ENCODE measurements around the gene SPRED1. TPM values are rescaled to one million over a fixed set of nuclear protein-coding genes. Genes with fewer than 3 reads are reported as not detected.

Gene SPRED1
- total RNA-seq, 1 donor from 2014 or later, result 0.20 TPM

DNA sequence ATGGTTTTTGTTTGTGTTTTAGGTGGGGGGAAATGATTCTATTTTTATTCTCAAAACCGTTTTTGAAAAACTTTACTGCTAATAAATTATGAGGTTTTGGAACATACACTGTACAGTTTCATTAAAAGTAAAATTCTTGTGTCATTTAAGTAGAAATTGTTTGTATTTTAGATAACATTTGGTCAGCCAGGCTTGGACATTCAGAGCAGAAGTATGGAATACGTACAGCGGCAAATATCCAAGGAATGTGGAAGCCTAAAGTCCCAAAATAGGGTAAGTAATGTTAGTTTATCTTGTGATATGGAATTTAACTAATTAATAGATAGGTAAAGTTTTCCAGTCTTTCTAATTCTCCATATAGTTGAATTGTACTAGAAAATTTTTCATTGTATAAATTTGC lies 96.6 kb downstream of the SPRED1 start:
- intact Hi-C loops (cut with micrococcal nuclease), result no loop called here

DNA sequence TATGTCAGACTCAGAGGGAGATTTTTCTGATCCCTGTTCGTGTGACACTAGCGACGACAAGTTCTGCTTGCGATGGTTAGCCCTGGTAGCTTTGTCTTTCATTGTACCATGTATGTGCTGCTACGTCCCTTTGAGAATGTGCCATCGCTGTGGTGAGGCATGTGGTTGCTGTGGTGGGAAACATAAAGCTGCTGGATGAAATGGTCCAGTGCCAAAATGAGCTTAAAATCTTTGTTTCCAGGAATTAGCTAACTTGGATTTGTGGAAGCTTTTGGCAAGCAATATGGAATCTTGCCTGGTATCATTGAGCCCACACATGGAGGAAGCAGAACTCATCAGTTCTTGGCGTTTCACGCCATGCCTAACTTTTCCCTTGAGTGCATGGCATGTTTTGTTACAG lies 98.8 kb downstream of the SPRED1 start:
- intact Hi-C loops (cut with micrococcal nuclease), result no loop called here

DNA sequence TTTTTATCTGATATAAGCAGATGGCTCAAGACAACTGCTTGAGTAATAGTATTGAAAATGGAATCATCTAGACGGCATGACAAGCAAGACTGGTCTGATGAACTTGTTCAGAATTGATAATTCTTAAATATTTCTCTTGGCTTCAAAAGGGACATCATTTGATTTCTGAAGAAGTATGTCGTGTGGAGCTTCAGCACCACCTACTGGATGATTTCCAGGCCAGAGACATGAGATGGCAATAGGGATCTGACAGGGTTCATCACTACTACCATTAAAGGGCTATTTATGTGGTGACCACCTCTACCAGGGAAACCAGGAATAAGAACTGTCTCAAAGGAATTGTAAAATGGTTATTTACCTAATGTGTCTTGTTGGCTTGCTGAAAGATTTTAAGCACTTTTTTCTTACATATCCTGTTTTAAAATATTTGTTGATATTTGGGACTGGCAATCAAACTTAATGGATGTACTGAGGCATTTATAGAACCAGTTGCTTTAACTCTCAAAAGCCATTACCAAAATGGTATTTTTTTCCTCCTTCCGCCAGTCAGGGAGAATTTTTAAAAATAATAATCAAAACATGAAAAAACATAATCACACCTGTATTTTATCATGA lies 101.8 kb downstream of the SPRED1 start:
- intact Hi-C loops (cut with micrococcal nuclease), result loop anchor here (1.0 to 2.0 kb wide), 3 partner anchors 359 to 1470 kb away; no protein-coding TSS in a partner anchor

DNA sequence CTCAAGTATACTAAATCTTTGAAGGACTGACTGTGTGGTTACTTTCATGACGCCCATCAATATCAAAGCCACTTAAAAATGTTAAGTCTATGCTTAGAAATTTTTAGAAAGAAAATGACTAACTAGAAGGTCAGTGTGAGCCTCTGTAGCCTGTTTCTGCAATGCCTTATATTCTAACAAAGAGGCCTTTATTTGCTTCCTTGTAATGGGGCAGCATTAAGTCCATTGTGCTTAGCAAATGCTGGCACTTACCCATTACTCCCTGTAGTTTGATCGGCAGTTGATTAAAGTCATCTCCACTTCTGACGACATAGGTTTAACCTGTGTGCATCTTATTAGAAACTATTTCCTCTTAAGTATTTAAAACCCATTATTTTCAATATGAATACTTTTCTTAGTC lies 109.7 kb downstream of the SPRED1 start:
- intact Hi-C loops (cut with micrococcal nuclease), result no loop called here

DNA sequence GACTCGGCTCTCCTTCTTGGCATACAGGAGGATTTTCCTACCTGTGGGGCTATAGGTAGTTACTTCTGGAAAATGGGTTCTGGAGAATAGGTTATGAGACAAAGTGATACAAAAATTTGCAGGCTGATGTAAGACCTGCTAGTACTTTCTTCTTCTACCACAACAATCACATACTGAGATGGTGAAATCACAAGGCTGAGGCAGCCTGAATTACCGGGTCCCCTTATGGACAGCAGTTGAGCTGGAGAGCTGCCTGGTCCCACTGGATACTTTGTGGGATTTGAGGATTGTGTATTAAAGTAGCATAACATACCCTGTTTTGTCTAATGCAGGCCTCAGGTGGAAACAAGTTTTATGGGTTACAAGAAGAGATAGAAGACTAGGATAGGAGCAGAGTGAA lies 114.8 kb downstream of the SPRED1 start:
- intact Hi-C loops (cut with micrococcal nuclease), result no loop called here

DNA sequence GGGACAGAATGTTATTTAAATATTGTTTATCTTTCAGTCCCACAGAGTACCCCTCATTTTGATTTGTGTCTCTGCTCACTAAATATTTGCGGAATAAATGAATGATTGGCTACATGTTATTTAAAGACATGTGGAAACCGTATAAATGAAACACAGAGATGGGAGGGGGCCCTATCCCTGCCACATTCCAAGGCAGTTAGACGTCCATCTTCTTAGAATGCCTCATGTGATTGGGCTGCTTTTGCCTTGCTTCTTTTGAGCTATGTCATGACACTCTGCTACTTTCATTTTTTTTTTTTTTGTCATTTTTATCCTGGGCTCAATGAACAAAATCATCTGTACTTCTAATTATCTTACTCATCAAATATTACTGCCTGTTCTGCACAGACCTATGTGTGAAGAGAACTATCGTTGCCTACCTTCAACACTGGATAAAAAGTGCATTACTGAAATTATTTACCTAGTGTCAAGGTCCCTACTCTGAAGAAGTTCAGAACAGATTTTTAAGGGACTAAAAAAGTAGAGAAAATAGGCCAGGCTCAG lies 117.4 kb downstream of the SPRED1 start:
- intact Hi-C loops (cut with micrococcal nuclease), result no loop called here

DNA sequence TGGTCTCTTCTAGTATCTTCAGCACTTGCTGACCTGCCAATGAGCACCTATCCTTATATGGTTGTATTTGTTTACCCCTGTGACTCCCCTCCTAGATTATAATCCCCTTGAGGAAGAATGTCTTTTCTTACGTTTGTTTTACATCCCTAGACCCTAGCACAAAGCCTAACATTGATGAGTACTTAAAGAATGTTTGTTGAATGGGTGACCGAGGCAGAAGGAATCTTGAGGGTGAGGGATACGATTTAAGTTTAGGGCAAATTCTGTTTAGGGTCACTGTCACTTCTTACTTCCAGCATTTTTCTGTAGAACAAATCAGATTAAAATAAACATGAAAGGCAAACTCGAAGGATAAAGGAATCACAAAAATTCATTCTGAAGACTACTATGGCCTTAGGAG lies 120.4 kb downstream of the SPRED1 start:
- intact Hi-C loops (cut with micrococcal nuclease), result no loop called here

DNA sequence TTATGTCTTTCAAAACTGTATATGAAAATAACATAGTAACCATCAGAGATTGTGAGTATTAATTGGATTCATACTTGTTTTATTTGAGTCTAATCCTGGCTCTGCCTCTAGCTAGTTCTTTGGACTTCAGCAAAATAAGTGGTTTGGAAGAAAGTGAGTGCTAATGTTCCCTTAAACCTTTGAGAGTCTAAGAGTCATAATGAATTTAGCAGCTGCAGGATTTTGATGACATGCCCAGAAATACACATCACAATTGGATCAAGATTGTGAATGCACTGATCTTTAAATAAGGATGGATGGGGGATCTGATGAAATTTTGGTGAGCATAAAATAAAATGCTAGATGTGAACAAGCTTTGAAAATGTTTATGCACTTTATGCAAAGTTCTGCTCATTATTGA lies 121.4 kb downstream of the SPRED1 start:
- intact Hi-C loops (cut with micrococcal nuclease), result no loop called here

DNA sequence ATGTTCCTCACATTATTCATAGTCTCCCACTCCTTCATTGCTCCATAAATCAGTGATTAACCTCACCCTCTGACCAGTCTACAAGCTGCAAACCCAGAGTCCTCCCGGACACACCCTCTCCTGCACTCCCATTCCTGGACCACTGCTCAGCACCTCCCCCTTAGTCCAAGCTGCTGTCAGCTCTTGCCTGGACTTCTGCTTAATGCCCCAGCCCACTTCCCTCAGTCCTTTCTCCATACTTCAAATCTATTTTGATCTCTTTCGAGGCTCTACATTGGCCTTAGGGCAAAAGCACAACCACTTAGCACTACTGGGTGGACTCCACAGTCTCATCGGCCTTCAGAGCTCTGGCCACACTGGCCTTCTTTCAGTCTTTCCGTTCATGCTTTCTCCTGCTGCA lies 121.9 kb downstream of the SPRED1 start:
- intact Hi-C loops (cut with micrococcal nuclease), result no loop called here

DNA sequence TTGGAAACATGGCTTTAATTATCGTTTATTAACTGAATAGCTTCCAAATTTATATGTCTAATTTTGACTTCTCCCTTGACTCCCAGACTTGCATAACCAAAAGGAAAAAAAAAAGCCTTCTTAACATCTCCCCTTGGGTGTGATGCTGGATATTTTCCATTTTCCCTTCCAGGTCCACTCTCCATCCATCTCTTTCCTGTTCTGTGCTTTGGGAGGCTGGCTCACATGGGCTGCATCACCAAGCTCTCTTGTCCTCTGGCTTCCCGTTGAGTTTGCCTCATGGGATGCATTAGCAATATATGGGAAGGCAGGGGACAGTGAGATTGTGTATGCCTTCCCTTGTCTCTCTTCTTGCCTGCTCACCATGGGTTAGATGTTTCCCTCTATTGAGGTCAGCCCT lies 123.4 kb downstream of the SPRED1 start:
- intact Hi-C loops (cut with micrococcal nuclease), result no loop called here

DNA sequence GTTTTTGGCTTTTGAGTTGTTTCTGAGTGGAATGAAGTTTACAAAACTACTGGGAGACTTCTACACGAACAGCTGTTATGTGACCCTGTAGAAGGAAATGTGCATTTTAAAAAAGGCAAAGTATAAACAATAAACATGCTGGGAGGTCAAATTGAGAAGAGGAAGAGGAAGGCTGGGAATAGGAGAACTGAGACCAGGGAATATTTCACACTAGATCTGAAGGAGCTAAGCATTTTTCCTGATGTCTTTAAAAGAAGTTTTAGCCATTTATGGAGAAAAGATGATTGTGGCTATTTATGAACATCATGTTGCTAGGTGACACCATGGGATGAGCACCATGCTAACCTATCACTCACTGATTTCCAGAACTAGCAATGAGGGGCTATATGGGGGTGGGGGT lies 125.0 kb downstream of the SPRED1 start:
- intact Hi-C loops (cut with micrococcal nuclease), result no loop called here

DNA sequence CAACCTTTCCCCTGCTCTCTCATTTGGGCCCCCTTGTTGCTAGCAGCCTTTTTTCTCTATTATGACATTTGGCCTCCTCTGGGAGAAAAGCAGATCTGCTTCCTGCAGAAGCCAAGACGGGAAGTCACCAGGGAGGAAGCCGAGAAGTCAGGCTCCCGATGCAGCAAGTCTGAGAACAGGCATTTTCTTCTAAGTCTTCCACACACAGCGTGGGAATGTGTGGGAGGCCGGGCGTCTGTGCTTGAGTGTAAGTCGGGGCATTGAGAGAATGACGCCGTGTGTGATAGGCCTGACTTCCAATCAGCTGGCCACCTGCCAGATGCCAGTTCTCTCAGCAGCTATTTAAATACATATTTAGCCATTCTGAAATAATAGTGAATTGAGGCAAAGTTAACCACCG lies 125.5 kb downstream of the SPRED1 start:
- intact Hi-C loops (cut with micrococcal nuclease), result no loop called here

DNA sequence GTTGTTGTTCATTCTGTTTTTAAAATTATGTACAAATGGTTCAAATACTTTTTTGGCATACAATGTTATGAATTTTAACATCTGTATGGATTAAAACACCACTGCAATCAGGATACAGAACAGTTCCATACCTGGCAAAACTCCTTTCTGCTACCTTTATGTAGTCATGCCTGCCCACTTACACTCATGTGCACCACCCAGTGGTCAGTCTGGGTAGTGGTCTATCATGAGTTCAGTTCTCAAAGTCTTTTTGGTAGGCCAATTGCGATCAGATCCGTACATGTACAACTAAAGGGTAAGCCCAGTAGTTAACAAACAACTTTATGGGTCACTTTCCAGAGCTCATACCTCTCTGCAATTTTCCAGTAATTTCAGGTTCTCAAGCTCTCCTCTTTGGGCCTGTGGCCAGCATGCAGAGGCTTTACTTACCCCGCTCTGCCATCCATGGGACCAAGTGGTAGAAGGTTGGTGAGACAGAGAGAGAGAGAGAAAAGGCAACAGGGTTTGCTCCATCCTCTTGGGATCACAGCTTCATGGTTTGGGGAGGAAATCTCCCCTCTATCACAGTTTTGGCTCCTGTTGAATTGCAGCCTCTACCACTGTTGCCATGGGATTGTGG lies 137.4 kb downstream of the SPRED1 start:
- intact Hi-C loops (cut with micrococcal nuclease), result loop anchor here (1.0 kb wide), 1 partner anchor 395 kb away; no protein-coding TSS in a partner anchor

DNA sequence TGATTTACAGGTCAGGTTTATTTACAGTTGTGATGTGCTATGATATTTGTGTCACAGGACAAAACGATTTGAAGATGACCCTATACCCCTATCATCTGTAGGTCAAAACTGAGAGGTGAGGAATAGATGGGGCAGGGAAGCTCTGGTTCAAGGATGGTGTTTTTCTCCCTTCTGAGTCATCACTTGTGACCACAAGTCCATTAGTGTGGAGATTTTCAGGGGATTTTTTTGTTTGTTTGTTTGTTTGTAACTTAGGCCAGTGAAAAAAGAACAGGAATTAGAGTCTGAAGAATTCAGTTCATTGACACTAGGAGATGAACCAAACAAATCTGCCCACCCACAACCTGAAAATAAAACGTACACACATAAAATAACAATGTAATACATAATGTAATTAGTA lies 138.6 kb downstream of the SPRED1 start:
- intact Hi-C loops (cut with micrococcal nuclease), result no loop called here

DNA sequence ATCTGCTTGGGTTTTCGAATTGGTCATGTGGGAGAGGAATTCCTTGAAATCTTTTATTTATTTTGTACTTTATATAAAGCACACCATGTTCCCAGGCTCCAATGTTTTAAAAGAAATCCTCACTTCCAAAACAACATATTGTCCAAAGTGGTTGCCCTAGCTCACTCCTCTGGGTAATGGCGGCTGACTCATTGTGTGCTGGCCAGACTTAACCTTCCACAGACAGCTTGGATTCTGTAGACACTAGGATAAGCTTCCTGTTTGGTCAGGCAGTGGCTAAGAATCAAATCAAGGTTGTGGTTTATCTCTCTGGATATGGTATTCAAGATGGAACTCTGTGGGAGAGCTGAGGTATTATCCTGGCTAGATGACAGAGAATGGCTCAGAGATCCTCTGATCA lies 145.5 kb downstream of the SPRED1 start:
- intact Hi-C loops (cut with micrococcal nuclease), result no loop called here

DNA sequence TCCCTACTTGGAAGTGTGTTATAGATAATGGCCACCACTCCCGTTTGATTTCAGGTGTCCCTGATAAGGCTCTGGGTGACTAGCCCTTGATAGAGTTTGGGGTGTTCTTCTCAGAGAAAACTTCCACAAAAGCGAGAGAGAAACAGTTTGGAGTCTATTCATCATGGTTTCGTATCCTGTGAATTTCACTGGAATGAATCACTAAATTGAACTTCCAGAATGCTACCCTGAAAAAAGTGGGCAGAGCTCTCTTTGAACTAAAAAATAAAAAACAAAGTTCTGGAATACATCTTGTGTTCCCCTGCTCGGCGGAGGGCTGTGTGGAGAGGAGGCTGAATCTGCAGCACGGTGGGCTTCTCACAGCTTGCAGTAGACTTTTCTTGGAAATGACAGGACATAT lies 148.5 kb downstream of the SPRED1 start:
- intact Hi-C loops (cut with micrococcal nuclease), result no loop called here

DNA sequence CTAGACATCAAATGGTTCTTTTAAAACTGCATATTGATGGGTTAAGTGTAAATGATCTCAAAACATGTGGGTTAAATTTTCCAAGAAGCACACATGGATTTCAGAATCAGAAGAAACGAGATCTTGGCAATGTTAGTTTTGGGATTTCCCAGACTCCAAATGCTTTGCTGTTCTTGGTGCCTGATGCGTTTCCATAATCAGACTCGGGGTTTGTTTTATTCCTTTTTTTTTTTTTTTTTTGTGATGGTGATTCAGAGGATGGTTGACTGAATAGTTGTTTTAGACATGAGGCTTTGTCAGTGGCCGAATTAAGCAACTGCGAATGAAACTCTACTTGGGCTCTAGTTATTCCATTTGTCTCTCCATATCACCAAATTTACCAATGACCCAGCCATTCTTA lies 149.1 kb downstream of the SPRED1 start:
- intact Hi-C loops (cut with micrococcal nuclease), result no loop called here

DNA sequence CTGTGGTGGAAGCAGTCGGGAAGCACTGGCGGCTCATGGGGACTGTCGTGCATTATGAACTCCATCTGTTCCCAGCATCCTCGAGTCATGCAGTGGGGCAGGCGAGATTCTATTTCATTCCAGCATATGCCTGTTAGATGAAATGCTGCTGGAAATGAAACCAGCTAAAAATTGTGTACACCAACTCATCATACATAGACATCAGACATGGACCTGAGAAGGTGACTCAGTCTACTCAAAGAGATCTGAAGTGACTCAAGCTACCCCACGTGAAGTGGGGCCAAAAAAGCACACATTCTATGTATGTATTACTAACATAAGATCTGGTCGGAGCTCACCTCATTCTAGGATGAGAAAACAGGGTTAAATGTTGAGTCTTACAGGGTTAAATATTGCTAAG lies 153.8 kb downstream of the SPRED1 start:
- intact Hi-C loops (cut with micrococcal nuclease), result no loop called here

Other genes with a start within 250 kb of the SPRED1 start
- gene FAM98B, start 201.3 kb downstream of the SPRED1 start, total RNA-seq, result 34.7 and 36.0 TPM in 2 replicates

Measured in T-helper 1 cell treated with Interleukin-12 subunit alpha and Interleukin-12 subunit beta and Interleukin-4 antibody, amounts not matched to agents 30 ng/mL and 1 ng/mL, for 36 hours (primary cell).